Muscle layer of colon (tissue), 2 donors: Measurements from ENCODE around the gene TRMT112.
A peak's percentile ranks its signal among the peaks of the same experiment; 100 is the strongest.

Experiments used
- H3K27ac ChIP-seq: one replicate; pipeline ENCODE4 v1.7.0; 2013; ENCODE audit warnings: low read depth, mild to moderate bottlenecking, low read length, moderate library complexity
- H3K27me3 ChIP-seq, 2 donors: one replicate each; pipeline ENCODE4 v1.7.0; 2013; ENCODE audit warnings: low read length in 2 of 2, mild to moderate bottlenecking in 2 of 2; ENCODE audit not compliant: insufficient read depth in 2 of 2, control insufficient read depth in 1 of 2
- H3K36me3 ChIP-seq: one replicate; pipeline ENCODE4 v1.7.0; 2013; ENCODE audit warnings: mild to moderate bottlenecking, low read length; ENCODE audit not compliant: insufficient read depth
- H3K4me1 ChIP-seq: one replicate; pipeline ENCODE4 v1.7.0; 2013; ENCODE audit warnings: mild to moderate bottlenecking, low read length; ENCODE audit not compliant: insufficient read depth
- H3K4me3 ChIP-seq, 2 donors: one replicate each; pipeline ENCODE4 v1.7.0; 2013; ENCODE audit warnings: low read length in 2 of 2, low read depth in 1 of 2, mild to moderate bottlenecking in 1 of 2, moderate library complexity in 1 of 2
- H3K9ac ChIP-seq: one replicate; pipeline ENCODE4 v1.7.0; 2013; ENCODE audit warnings: low read length
- H3K9me3 ChIP-seq: one replicate; pipeline ENCODE4 v1.7.0; 2013; ENCODE audit warnings: mild to moderate bottlenecking, low read length
- donor health status: abdominal sarcoma.
- donor health status: Adenocarcinoma of cecum.

The TRMT112 gene

DNA sequence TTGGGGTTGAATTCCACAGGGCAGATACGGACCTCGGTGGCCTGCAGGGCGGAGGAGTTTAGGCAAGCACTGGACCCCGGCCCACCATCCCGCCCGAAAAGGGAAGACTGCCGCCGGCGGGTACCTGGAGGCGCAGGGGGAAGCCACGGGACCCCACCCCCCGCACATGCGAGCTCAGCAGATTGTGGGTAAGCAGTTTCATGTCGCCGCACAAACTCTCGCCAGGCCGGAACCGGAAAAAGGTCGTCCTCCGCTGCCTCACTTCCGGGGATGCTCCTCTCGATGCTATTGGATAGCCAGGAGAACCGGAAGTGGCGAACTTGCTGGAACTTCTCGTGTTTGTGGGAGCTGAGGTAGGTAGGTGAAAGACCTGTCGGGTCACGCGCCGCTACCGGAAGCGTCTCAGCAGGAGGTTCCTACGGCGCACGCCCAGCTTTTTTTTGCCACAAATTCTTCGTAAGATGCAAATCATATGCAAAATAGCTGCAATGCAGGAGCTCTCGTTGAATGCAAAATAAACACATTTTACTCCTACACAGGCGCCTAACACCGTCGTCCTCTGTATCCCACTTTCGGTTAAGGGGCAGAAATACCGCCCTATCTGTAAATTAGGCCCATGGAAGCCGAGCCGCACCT lies at the start of gene TRMT112:
TRMT112 (minus strand) TSS at position 235 of the 636 bp plus-strand sequence; CDS start at position 202, 33 bp downstream.
- no peaks in the 10 kb centered on the region for H3K27me3 ChIP-seq
- H3K36me3 ChIP-seq = peaks cover 9% of the 10 kb centered on the region
- H3K9ac ChIP-seq = peak within 1 kb of the TSS; percentile 93
- H3K4me1 ChIP-seq = peaks cover 17% of the 10 kb centered on the region
- H3K4me3 ChIP-seq = peak within 1 kb of the TSS; percentile 92 to 98
- H3K27ac ChIP-seq = peak within 1 kb of the TSS; percentile 99
- H3K9me3 ChIP-seq = no peaks in the 10 kb centered on the region

DNA sequence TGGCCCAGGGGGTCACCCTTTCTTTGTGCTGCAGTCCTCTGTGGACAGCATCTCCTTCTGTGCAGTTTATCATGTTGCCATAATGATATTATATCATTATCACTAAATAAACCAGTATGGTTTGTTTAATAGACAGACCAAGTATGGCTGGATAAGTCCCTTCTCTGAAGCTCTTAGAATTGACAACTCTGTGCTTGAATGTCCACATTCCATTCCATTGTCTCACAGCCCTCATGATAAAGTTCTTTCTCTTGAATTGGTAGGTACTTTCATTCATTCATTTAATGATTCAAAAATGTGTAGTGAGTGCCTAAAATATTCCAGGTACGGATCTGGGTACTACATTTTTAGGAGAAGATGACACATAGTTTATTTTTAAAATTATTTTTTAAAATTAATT lies 49.4 kb upstream of the TRMT112 start:
- no peaks in the 10 kb centered on the region for H3K9me3 ChIP-seq
- H3K9ac ChIP-seq = no peak overlapping the region
- no peaks in the 10 kb centered on the region for H3K4me1 ChIP-seq
- peaks cover 54% of the 10 kb centered on the region for H3K36me3 ChIP-seq
- H3K27ac ChIP-seq = no peak overlapping the region
- H3K27me3 ChIP-seq = no peaks in the 10 kb centered on the region
- no peak overlapping the region for H3K4me3 ChIP-seq

DNA sequence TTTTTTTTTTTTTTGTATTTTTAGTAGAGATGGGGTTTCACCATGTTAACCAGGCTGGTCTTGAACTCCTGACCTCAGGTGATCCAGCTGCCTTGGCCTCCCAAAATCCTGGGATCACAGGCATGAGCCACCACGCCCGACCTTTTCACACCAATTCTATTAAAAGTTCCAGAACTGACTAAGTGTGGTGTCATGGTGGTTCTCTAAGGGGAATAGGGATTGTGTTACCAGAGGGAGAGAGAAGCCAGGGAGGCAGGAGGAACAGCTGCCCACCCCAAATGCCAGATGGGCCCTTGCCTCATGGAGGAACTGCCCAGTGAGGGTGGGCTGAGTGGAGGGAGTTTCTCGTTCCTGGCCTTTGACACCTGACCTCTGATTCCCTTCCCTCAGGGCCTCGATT lies 47.6 kb upstream of the TRMT112 start:
- Histone ChIP-seq H3K36me3 (peaks cover 60% of the 10 kb centered on the region), H3K4me1 (peaks cover 6% of the 10 kb centered on the region), H3K27ac (no peak overlapping the region)

DNA sequence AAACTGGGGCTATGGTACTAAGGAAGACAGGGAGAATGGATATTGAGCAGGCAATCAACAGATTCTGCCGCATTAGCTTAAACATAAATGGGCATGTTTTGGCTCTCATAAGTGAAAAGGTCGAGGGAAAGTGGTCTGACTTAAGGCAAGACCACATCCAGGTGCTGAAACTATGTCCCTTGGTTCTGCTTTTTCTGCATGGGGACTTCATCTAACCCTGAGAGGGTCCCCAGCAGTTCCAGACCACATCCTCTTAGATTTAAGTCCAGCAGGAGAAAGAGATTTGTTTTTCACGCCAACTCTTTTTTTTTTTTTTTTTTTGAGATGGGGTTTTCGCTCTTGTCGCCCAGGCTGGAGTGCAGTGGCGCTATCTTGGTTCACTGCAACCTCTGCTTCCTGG lies 47.1 kb upstream of the TRMT112 start:
- no peak overlapping the region for H3K4me3 ChIP-seq
- H3K36me3 ChIP-seq = peaks cover 56% of the 10 kb centered on the region
- no peak overlapping the region for H3K27ac ChIP-seq

More for the DNA sequence above, 47.6 kb upstream of the TRMT112 start:
- no peaks in the 10 kb centered on the region for H3K9me3 ChIP-seq
- H3K27me3 ChIP-seq = no peaks in the 10 kb centered on the region
- no peak overlapping the region for H3K9ac ChIP-seq
- no peak overlapping the region for H3K4me3 ChIP-seq

DNA sequence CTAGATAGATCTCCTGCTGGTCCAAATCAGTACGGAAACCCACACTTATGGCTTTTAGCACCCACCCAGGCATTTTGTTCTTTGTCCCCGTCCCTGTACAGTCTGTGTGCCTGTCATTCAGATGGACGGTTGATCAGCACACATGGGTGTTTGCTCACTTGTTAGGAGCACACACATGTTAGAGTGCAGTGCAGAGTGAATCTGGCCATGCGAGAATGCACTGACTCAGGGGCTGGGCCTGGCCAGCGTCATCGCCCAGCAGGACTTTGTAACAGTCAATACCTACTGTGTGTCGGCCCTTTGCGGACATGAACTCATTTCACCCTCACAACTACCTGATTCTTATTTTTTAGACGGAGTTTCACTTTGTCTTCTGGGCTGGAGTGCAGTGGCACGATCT lies 45.0 kb upstream of the TRMT112 start:
- peaks cover 21% of the 10 kb centered on the region for H3K4me1 ChIP-seq
- no peak overlapping the region for H3K4me3 ChIP-seq
- H3K9me3 ChIP-seq = no peaks in the 10 kb centered on the region
- H3K27ac ChIP-seq = no peak overlapping the region
- H3K36me3 ChIP-seq = peaks cover 46% of the 10 kb centered on the region
- H3K9ac ChIP-seq = no peak overlapping the region
- H3K27me3 ChIP-seq = no peaks in the 10 kb centered on the region

More for the DNA sequence above, 47.1 kb upstream of the TRMT112 start:
- Histone ChIP-seq H3K9ac (no peak overlapping the region), H3K4me1 (peaks cover 11% of the 10 kb centered on the region), H3K9me3 (no peaks in the 10 kb centered on the region), H3K27me3 (no peaks in the 10 kb centered on the region)

DNA sequence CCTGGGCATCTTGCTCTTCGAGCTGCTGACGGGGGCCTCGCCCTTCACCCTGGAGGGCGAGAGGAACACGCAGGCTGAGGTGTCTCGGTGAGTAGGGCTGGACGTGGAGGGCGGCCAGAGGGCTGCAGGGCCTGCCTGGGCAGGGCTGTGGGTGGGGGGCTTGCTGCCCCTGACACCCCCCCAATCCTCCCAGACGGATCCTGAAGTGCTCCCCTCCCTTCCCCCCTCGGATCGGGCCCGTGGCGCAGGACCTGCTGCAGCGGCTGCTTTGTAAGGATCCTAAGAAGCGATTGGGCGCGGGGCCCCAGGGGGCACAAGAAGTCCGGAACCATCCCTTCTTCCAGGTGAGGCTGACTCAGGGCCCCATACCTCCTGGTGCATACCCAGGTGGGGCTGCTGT lies 44.3 kb upstream of the TRMT112 start:
- Histone ChIP-seq H3K4me1 (peaks cover 21% of the 10 kb centered on the region), H3K36me3 (peaks cover 44% of the 10 kb centered on the region), H3K27ac (no peak overlapping the region)

DNA sequence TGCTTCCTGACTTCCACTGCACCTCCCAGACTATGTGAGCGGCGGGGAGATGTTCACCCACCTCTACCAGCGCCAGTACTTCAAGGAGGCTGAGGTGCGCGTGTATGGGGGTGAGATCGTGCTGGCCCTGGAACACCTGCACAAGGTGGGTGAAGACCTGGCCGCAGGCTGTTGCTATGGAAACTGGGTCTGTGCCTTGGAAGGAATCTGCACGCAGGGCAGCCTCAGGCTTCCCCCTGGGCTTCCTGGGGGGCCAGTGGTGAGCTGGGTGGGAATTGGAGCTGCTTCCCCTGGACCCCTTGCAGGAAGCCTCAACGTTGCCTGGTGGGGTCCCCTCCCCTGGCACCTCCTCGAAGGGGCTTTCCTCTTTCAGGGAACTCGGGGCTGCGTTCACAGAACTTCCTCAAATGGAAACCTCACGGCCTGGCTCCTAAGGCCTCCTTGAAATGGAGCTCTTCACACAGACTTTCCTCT lies 43.1 kb upstream of the TRMT112 start:
- Histone ChIP-seq H3K9me3 (no peaks in the 10 kb centered on the region), H3K27ac (no peak overlapping the region), H3K27me3 (no peaks in the 10 kb centered on the region), H3K9ac (no peak overlapping the region), H3K4me3 (peak overlapping the region in 1 of 2 donors; percentile 90), H3K4me1 (peaks cover 22% of the 10 kb centered on the region), H3K36me3 (peaks cover 35% of the 10 kb centered on the region)

More for the DNA sequence above, 44.3 kb upstream of the TRMT112 start:
- H3K4me3 ChIP-seq = no peak overlapping the region
- H3K27me3 ChIP-seq = no peaks in the 10 kb centered on the region
- no peak overlapping the region for H3K9ac ChIP-seq
- H3K9me3 ChIP-seq = no peaks in the 10 kb centered on the region

DNA sequence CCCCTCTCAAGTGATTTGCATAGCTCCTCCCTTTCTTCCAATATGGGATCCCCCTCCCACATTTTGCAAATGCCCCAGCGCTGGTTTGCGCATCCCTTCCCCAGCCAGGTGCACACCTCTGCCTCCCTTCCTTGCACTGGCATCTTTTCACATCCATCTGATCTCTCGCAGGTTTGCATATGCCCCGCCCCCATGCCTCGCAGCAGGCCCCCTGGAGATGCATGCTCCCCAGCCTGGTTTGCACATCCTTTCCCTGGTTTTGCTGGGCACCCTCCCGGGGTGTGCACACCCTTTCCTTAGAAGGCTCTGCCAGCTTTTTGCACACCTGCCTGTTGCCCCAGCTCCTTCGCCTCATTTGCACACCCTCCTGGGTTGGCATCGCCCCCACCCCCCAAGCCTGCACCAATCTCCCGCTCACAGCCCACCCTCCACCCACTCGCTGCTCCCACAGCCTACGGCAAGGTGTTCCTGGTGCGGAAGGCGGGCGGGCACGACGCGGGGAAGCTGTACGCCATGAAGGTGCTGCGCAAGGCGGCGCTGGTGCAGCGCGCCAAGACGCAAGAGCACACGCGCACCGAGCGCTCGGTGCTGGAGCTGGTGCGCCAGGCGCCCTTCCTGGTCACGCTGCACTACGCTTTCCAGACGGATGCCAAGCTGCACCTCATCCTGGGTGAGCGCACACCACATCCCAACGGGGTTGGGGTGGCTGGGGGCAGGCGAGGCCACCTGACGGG lies 42.5 kb upstream of the TRMT112 start:
- Histone ChIP-seq H3K4me1 (peaks cover 25% of the 10 kb centered on the region), H3K36me3 (peaks cover 28% of the 10 kb centered on the region), H3K9me3 (no peaks in the 10 kb centered on the region), H3K4me3 (peak overlapping the region; percentile 90 to 92), H3K27me3 (no peaks in the 10 kb centered on the region), H3K27ac (peak overlapping the region; percentile 24), H3K9ac (peak overlapping the region; percentile 33)

DNA sequence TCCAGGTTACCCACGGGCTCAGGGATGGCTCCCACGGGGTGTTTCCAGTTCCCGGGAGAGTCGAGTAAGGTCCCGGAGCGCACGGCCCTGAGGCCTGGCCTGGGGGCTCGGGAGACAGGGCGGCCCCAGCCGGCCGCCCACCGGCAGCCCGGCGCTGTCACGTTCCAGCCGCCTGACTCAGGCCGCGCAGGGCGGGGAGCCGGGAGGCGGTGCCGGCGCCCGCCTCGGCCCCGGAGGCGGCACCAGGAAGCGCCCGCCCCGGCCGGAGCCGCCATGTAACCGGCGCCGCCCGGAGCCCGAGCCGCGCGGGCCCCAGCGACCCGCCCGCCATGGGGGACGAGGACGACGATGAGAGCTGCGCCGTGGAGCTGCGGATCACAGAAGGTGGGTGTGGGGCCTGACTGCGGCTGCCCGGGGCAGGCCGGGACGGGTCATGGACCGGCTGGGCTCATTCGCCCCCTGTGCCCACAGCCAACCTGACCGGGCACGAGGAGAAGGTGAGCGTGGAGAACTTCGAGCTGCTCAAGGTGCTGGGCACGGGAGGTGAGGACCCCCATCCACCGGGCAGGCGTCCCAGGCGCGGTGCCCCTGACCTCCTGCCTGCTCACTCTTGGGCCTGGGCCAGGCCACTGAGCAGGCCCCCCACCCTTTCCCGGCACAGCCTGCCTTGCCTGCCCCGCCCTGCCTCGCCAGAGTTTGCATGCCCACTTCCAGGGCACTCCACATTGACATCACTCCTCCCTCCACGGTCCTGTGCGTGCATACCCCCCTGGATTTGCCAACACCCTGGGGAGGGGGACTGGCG lies 41.8 kb upstream of the TRMT112 start, which contains the start of gene RPS6KA4:
RPS6KA4 (plus strand) TSS at position 256 of the 805 bp plus-strand sequence; CDS start at position 330, 74 bp downstream.
- peak within 1 kb of the TSS; percentile 90 for H3K27ac ChIP-seq
- H3K36me3 ChIP-seq = peaks cover 28% of the 10 kb centered on the region
- peak within 1 kb of the TSS; percentile 86 for H3K9ac ChIP-seq
- no peaks in the 10 kb centered on the region for H3K27me3 ChIP-seq
- peaks cover 25% of the 10 kb centered on the region for H3K4me1 ChIP-seq
- peak within 1 kb of the TSS; percentile 90 to 92 for H3K4me3 ChIP-seq
- H3K9me3 ChIP-seq = no peaks in the 10 kb centered on the region

DNA sequence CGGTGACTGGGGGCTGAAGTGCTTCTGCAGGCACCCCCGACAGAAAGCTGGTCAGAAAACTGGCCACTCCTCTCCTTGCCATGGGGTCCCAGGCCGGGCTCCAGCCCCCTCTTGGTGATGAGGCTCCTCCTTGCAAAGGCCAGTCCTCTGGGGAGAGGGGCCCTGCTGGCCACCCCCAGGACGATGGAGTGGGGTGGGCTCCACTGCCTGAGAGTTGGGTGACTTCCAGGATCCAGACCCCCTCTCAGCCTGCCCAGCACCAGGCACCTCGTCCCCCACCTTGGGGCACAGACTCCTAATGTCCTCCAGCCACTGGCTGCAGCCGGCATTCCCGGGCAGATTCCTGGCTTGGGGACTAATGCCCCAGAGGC lies 41.2 kb upstream of the TRMT112 start:
- H3K36me3 ChIP-seq = peaks cover 25% of the 10 kb centered on the region
- H3K27me3 ChIP-seq = no peaks in the 10 kb centered on the region
- peak overlapping the region; percentile 86 for H3K9ac ChIP-seq
- H3K27ac ChIP-seq = peak overlapping the region; percentile 90
- no peaks in the 10 kb centered on the region for H3K9me3 ChIP-seq
- H3K4me3 ChIP-seq = peak overlapping the region; percentile 45 to 90
- H3K4me1 ChIP-seq = peaks cover 25% of the 10 kb centered on the region

DNA sequence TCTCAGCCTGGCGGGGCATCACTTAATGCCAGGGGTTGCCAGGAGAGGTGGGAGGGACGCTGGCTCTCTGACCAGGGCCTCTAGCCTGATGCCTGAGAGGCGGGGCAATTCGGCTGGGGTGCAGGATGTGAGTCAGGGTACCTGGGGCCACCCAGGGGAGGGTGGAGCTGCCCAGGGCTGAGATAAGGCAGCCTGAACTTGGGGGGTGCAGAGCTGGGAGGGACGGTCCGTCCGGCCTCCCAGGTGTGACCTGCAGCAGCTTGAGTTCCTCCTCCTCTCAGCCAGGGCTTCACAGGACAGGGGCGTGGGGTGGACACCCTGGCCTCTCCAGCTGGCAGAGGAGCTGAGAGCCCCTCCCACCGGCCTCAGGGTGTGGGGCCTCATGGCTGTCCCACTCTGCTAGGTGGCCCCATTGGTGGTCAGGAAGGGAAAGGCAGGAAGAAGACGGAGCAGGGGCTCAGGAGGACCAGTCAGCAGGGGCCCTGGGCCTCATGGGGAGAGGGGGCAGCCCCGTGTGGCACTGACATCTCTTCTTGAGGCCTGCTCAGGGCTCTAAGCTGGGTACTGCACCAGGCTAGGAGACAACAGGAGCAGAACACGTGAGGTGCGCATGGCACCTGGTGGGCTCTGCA lies 40.7 kb upstream of the TRMT112 start:
- H3K36me3 ChIP-seq = peaks cover 20% of the 10 kb centered on the region
- H3K9ac ChIP-seq = peak overlapping the region; percentile 86
- H3K4me3 ChIP-seq = peak overlapping the region; percentile 45 to 90
- peaks cover 25% of the 10 kb centered on the region for H3K4me1 ChIP-seq
- no peaks in the 10 kb centered on the region for H3K27me3 ChIP-seq
- peak overlapping the region; percentile 90 for H3K27ac ChIP-seq
- H3K9me3 ChIP-seq = no peaks in the 10 kb centered on the region
